Endothelial cell of umbilical vein (primary cell): ENCODE measurements around the gene TGFBR3. TPM values are rescaled to one million over a fixed set of nuclear protein-coding genes. Genes with fewer than 3 reads are reported as not detected.

ENCODE experiments used
- BruUV-seq: library from RNA; stranded (reverse); fragments of 400-500 nt; replicated peaks from 2 replicates; lab custom pipeline; 2021; lab: Mats Ljungman, UMichigan
- CTCF ChIA-PET: fragments of 300-600, 350-600 bp; sonication (Branson Sonifier 250); formaldehyde crosslinking; loops from one replicate; lab custom pipeline; 2021; ENCODE audit warnings: antibody characterized with exemption, inconsistent platforms; lab: Charles Lee
- POLR2A ChIA-PET: fragments of 300-600, 350-600 bp; sonication (Branson Sonifier 250); formaldehyde crosslinking; loops from one replicate; lab custom pipeline; 2021; ENCODE audit warnings: antibody characterized with exemption, inconsistent platforms; lab: Charles Lee
- DNase-seq: peaks from one replicate; pipeline ENCODE4 v3.0.0-alpha.2; 2011; ENCODE audit warnings: low read depth, low spot score
- FAIRE-seq: peaks from 2 replicates; lab custom pipeline; 2011; peaks lifted over from hg19 to GRCh38; lab: Jason Lieb, UNC
- H2AFZ ChIP-seq: 2 replicates; pipeline ENCODE4 v1.6.0; 2012; ENCODE audit warnings: low read depth, low read length, control low read depth, inconsistent platforms
- H3K27ac ChIP-seq: 2 replicates; pipeline ENCODE4 v1.5.1; 2011; ENCODE audit warnings: low read depth, mild to moderate bottlenecking, control low read depth, low read length, moderate library complexity; ENCODE audit not compliant: insufficient read depth
- H3K27me3 ChIP-seq, 2 experiments: 2 replicates each; pipeline versions ENCODE4 v1.6.0 to v1.6.1; 2011; ENCODE audit warnings: low read length in 2 of 2, mixed read lengths in 1 of 2; ENCODE audit not compliant: control insufficient read depth in 2 of 2, insufficient read depth in 2 of 2
- H3K36me3 ChIP-seq, 2 experiments: 2 replicates in 1 of 2; 3 replicates in 1 of 2; pipeline ENCODE4 v1.5.1; 2011; ENCODE audit warnings: low read length in 2 of 2, mild to moderate bottlenecking in 1 of 2, moderate library complexity in 1 of 2; ENCODE audit not compliant: control insufficient read depth in 2 of 2, insufficient read depth in 2 of 2; ENCODE audit errors: extremely low read depth in 1 of 2
- H3K4me1 ChIP-seq: 3 replicates; pipeline ENCODE4 v1.5.1; 2011; ENCODE audit warnings: mild to moderate bottlenecking, low read length; ENCODE audit not compliant: control insufficient read depth, insufficient read depth; ENCODE audit errors: extremely low read depth
- H3K4me2 ChIP-seq: 2 replicates; pipeline ENCODE4 v1.6.1; 2011; ENCODE audit warnings: low read length, control low read depth, mixed read lengths; ENCODE audit not compliant: insufficient read depth
- H3K4me3 ChIP-seq, 3 experiments: fragments of 200-600 bp in 1 of 3; sonication (generic), shearing (Covaris generic) in 1 of 3; replicated peaks in 1 of 3; 2 replicates each; pipeline ENCODE4 v1.5.1; 2011 to 2016; ENCODE audit warnings: control low read depth in 3 of 3, low read length in 3 of 3, mild to moderate bottlenecking in 2 of 3, inconsistent platforms in 1 of 3, low read depth in 1 of 3, moderate library complexity in 1 of 3; ENCODE audit not compliant: insufficient read depth in 1 of 3
- H3K79me2 ChIP-seq: 2 replicates; pipeline ENCODE4 v1.6.0; 2012; ENCODE audit warnings: low read length, inconsistent platforms; ENCODE audit not compliant: control insufficient read depth, insufficient read depth
- H3K9ac ChIP-seq: replicated peaks from 2 replicates; pipeline ENCODE3; 2011; ENCODE audit warnings: low read length, control low read depth; ENCODE audit not compliant: insufficient read depth; ENCODE audit errors: extremely low read depth
- H3K9me1 ChIP-seq: replicated peaks from 3 replicates; pipeline ENCODE4 v1.6.0; 2011; ENCODE audit warnings: mild to moderate bottlenecking, low read length; ENCODE audit not compliant: control insufficient read depth, insufficient read depth; ENCODE audit errors: extremely low read depth
- H3K9me3 ChIP-seq: replicated peaks from 2 replicates; pipeline ENCODE4 v1.5.1; 2012; ENCODE audit warnings: low read length, inconsistent platforms; ENCODE audit not compliant: control insufficient read depth, insufficient read depth
- H4K20me1 ChIP-seq: replicated peaks from 2 replicates; pipeline ENCODE3; 2011; ENCODE audit warnings: mild to moderate bottlenecking, low read length; ENCODE audit not compliant: control insufficient read depth, insufficient read depth; ENCODE audit errors: extremely low read depth
- CTCF ChIP-seq, 2 donors: IDR thresholded peaks; 1 replicate in 1 of 2; 2 replicates in 1 of 2; pipeline ENCODE4 v1.5.1; 2011; ENCODE audit warnings: low read length in 2 of 2, mild to moderate bottlenecking in 2 of 2, moderate library complexity in 2 of 2, control low read depth in 1 of 2, inconsistent platforms in 1 of 2, low read depth in 1 of 2; ENCODE audit not compliant: insufficient read depth in 1 of 2; ENCODE audit errors: extremely low read depth in 1 of 2
- EZH2 ChIP-seq: IDR thresholded peaks from 2 replicates; pipeline ENCODE4 v1.6.1; 2012; ENCODE audit warnings: borderline replicate concordance, low read depth, mild to moderate bottlenecking, moderate library complexity, low read length, inconsistent platforms; ENCODE audit not compliant: severe bottlenecking
- GATA2 ChIP-seq: IDR thresholded peaks from 2 replicates; pipeline ENCODE4 v1.7.0; 2011; ENCODE audit warnings: low read depth, mild to moderate bottlenecking, moderate library complexity, mixed read lengths, low read length; ENCODE audit not compliant: insufficient read length, insufficient read depth
- JUN ChIP-seq: IDR thresholded peaks from 2 replicates; pipeline ENCODE4 v1.6.1; 2011; ENCODE audit warnings: borderline replicate concordance, low read depth; ENCODE audit not compliant: insufficient read length, insufficient read depth
- POLR2A ChIP-seq: IDR thresholded peaks from 2 replicates; pipeline ENCODE4 v1.6.1; 2012; ENCODE audit warnings: low read depth, mild to moderate bottlenecking, control low read depth, low read length
- dilution Hi-C: fragments of 300-500 bp; cut with MboI; formaldehyde crosslinking; loops from one replicate; pipeline ENCODE4 v1.15.0; 2019; ENCODE audit warnings: low sequenced_read_pairs; ENCODE audit not compliant: extremely low pct_ligation_motif_present
- intact Hi-C: fragments of 100-400 bp; cut with micrococcal nuclease; formaldehyde crosslinking; loops from one replicate; pipeline ENCODE4 v1.10.0; 2022
- polyA plus RNA-seq, 4 experiments: library from polyadenylated mRNA; depleted of rRNA in 3 of 4; stranded (reverse) in 3 of 4; unstranded in 1 of 4; fragments of >200 nt; gene quantifications; 2 replicates each; pipeline versions ENCODE4 v1.2.1 to v1.2.3, GENCODE V29; 2011 to 2012; ENCODE audit warnings: missing spikeins in 1 of 4
- total RNA-seq: library from RNA; stranded (reverse); gene quantifications from 2 replicates; pipeline ENCODE4 v1.2.3, GENCODE V29; 2021

TGFBR3 gene
- total and polyA plus RNA-seq, 2 donors (not counting 3 experiments of a cell fraction or from before 2014, with no cell fraction given): 8.0 to 13.4 TPM

GRCh38 chr1:91774520-91775203, 111.3 kb downstream of the TGFBR3 start:
- Histone ChIP-seq H3K9ac (no peak overlapping the region), H4K20me1 (no peaks in the 10 kb centered on the region), H3K9me1 (no peaks in the 10 kb centered on the region), H3K9me3 (no peaks in the 10 kb centered on the region), H3K36me3 (no peaks in the 10 kb centered on the region), H3K4me1 (no peaks in the 10 kb centered on the region), H3K27me3 (no peaks in the 10 kb centered on the region), H3K79me2 (no peaks in the 10 kb centered on the region), H3K4me2 (no peak overlapping the region), H3K27ac (no peak overlapping the region), H2AFZ (no peak overlapping the region), H3K4me3 (no peak overlapping the region)
- BruUV-seq: no TSS peak
- POLR2A ChIA-PET: no interaction called here
- TF ChIP-seq EZH2 (no peak), GATA2 (no peak)
- intact Hi-C loops: loop anchor here (5.0 kb wide), 1 partner anchor 62 kb away; no protein-coding TSS in a partner anchor
- dilution Hi-C loops: no loop called here
- FAIRE-seq: no peak
- DNase-seq: no peak
- CTCF ChIA-PET: no interaction called here

GRCh38 chr1:91771717-91772116, 114.2 kb downstream of the TGFBR3 start:
- ChIA-PET POLR2A (no interaction called here), CTCF (no interaction called here)
- H3K36me3 ChIP-seq: no peaks in the 10 kb centered on the region
- H3K9me3 ChIP-seq: no peaks in the 10 kb centered on the region
- FAIRE-seq: no peak
- TF ChIP-seq CTCF (IDR thresholded peaks at IDR 0.05; ENCODE audit: extremely low read depth in 1 of 2, insufficient read depth in 1 of 2, low read depth in 1 of 2, low read length in 2 of 2): no peak
- TF ChIP-seq POLR2A: no peak
- TF ChIP-seq JUN: no peak
- no peak for TF ChIP-seq EZH2
- H3K4me1 ChIP-seq: no peaks in the 10 kb centered on the region
- H3K4me2 ChIP-seq: no peak overlapping the region
- no TSS peak for BruUV-seq
- no peak overlapping the region for H2AFZ ChIP-seq
- dilution Hi-C loops (no loop called here), intact Hi-C loops (no loop called here)
- H3K27ac ChIP-seq: no peak overlapping the region
- H3K4me3 ChIP-seq: no peak overlapping the region
- no peaks in the 10 kb centered on the region for H3K27me3 ChIP-seq
- H3K9me1 ChIP-seq: no peaks in the 10 kb centered on the region
- no peaks in the 10 kb centered on the region for H3K79me2 ChIP-seq
- DNase-seq: no peak
- no peak overlapping the region for H3K9ac ChIP-seq
- no peaks in the 10 kb centered on the region for H4K20me1 ChIP-seq
